Measurements from ENCODE around the gene DRP2.

GRCh38 chrX:101287402-101287801 lies 67.8 kb downstream of the DRP2 start:
- TF ChIP-seq ZNF274 (CRISPR knock-in tag; IDR thresholded peaks at IDR 0.05) (no peak), JUND (CRISPR knock-in tag; IDR thresholded peaks at IDR 0.05) (no peak), ZNF546 (CRISPR knock-in tag; conservative IDR thresholded peaks at IDR 0.05) (no peak), CEBPZ (IDR thresholded peaks at IDR 0.05; ENCODE audit: low read length) (no peak)
